Activated B cell treated with CpG ODN at 0.5 μM for 24 hours (primary cell): ENCODE measurements around the gene SPACA5. TPM values are rescaled to one million over a fixed set of nuclear protein-coding genes. Genes with fewer than 3 reads are reported as not detected.
"Not testable (repeated sequence)": the region's sequence is repeated elsewhere in the genome, so short reads cannot be mapped to it uniquely, and the experiment has no call there.

Experiments used
- ATAC-seq: fragments of 200-7000 bp; cut with Tn5 transposase; one replicate; pipeline ENCODE4 v1.10.0; 2021; ENCODE audit warnings: low read depth, mild to moderate bottlenecking, moderate library complexity
- CTCF ChIA-PET: fragments of 350-600 bp; sonication (Branson Sonifier 250); formaldehyde crosslinking; loops from one replicate; lab custom pipeline; 2021; ENCODE audit warnings: antibody characterized with exemption; lab: Charles Lee
- POLR2A ChIA-PET: fragments of 350-600 bp; sonication (Branson Sonifier 250); formaldehyde crosslinking; loops from one replicate; lab custom pipeline; 2021; ENCODE audit warnings: antibody characterized with exemption; lab: Charles Lee
- DNase-seq: peaks from one replicate; pipeline ENCODE4 v3.0.0; 2022
- H3K27ac Mint-ChIP-seq: one replicate; pipeline ENCODE4 v1.8.0; 2020; ENCODE audit warnings: mixed read lengths
- H3K27me3 Mint-ChIP-seq: one replicate; pipeline ENCODE4 v1.8.0; 2021; ENCODE audit warnings: mixed read lengths
- H3K36me3 Mint-ChIP-seq: one replicate; pipeline ENCODE4 v1.8.0; 2021; ENCODE audit warnings: low read depth, mixed read lengths
- H3K4me1 Mint-ChIP-seq: one replicate; pipeline ENCODE4 v1.8.0; 2021; ENCODE audit warnings: mixed read lengths
- H3K4me3 Mint-ChIP-seq: one replicate; pipeline ENCODE4 v1.8.0; 2020; ENCODE audit warnings: mild to moderate bottlenecking, mixed read lengths
- H3K9me3 Mint-ChIP-seq: one replicate; pipeline ENCODE4 v1.8.0; 2020; ENCODE audit warnings: mixed read lengths
- intact Hi-C: fragments of 100-400 bp; cut with micrococcal nuclease; formaldehyde crosslinking; loops from one replicate; pipeline ENCODE4 v1.15.1; 2024
- total RNA-seq: library from RNA; stranded (reverse); gene quantifications from 2 replicates; pipeline ENCODE4 v1.2.3, GENCODE V29; 2022
- TF ChIP-seq, protein P1 (sequence below): fragments of 200-600 bp; IDR thresholded peaks from one replicate; pipeline ENCODE4 v1.8.0; 2022; ENCODE audit warnings: antibody characterized with exemption, mild to moderate bottlenecking

The SPACA5 gene
- total RNA-seq, 1 donor from 2014 or later = not detected

DNA sequence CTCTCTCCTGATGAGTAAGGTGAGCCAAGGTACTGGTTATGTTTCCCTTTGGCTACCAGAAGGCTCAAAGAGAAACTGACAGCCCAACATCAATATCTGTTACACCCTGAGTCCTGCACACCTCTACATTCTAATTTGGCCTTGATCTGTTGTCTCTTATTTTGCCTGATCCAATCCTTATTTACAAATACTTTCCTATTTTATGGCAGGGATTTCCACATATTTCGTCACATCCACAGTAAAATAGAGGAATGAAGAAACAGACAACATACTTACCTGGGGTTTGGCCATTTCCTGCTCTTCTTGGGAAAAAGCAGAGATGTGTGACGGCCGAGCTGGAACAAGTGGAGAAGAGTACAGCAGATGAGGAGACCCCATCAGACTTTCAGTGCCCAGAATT, 4.5 kb upstream of the SPACA5 start:
- H3K27ac Mint-ChIP-seq = peak overlapping the region; percentile 14
- intact Hi-C loops = no loop called here
- H3K4me3 Mint-ChIP-seq = peak overlapping the region; percentile 41
- H3K27me3 Mint-ChIP-seq = no peaks in the 10 kb centered on the region
- H3K4me1 Mint-ChIP-seq = peaks cover 22% of the 10 kb centered on the region
- ATAC-seq (no peak), DNase-seq (no peak)
- TF ChIP-seq, protein P1, sequence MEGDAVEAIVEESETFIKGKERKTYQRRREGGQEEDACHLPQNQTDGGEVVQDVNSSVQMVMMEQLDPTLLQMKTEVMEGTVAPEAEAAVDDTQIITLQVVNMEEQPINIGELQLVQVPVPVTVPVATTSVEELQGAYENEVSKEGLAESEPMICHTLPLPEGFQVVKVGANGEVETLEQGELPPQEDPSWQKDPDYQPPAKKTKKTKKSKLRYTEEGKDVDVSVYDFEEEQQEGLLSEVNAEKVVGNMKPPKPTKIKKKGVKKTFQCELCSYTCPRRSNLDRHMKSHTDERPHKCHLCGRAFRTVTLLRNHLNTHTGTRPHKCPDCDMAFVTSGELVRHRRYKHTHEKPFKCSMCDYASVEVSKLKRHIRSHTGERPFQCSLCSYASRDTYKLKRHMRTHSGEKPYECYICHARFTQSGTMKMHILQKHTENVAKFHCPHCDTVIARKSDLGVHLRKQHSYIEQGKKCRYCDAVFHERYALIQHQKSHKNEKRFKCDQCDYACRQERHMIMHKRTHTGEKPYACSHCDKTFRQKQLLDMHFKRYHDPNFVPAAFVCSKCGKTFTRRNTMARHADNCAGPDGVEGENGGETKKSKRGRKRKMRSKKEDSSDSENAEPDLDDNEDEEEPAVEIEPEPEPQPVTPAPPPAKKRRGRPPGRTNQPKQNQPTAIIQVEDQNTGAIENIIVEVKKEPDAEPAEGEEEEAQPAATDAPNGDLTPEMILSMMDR = no peak
- H3K9me3 Mint-ChIP-seq = no peaks in the 10 kb centered on the region
- POLR2A ChIA-PET = no interaction called here
- CTCF ChIA-PET = no interaction called here
- H3K36me3 Mint-ChIP-seq = peaks cover 31% of the 10 kb centered on the region

DNA sequence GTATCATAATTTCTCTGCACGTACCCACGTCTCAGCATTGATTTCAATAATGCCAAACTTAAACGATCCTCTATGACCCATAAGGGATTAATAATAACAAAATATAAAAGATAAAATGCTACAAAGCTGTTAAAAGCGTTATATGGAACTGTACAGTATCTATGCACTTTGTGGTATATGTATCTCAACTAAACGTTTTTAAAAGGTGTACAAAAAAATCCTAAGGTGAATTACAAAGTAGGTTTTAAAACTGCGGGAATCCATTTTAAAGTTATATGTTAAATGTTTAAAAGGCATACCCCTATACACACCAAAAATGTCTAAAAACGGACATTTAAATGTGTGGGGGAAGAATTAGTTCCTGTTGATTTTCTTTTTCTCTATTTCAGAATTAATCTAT, 3.9 kb upstream of the SPACA5 start:
- H3K4me1 Mint-ChIP-seq = peaks cover 22% of the 10 kb centered on the region
- H3K36me3 Mint-ChIP-seq = peaks cover 29% of the 10 kb centered on the region
- no peak for ATAC-seq
- intact Hi-C loops = no loop called here
- TF ChIP-seq, protein P1 = no peak
- H3K4me3 Mint-ChIP-seq = peak overlapping the region; percentile 46
- CTCF ChIA-PET = no interaction called here
- peak overlapping the region; percentile 98 for H3K27ac Mint-ChIP-seq
- H3K9me3 Mint-ChIP-seq = no peaks in the 10 kb centered on the region
- no peaks in the 10 kb centered on the region for H3K27me3 Mint-ChIP-seq
- POLR2A ChIA-PET = no interaction called here
- no peak for DNase-seq

DNA sequence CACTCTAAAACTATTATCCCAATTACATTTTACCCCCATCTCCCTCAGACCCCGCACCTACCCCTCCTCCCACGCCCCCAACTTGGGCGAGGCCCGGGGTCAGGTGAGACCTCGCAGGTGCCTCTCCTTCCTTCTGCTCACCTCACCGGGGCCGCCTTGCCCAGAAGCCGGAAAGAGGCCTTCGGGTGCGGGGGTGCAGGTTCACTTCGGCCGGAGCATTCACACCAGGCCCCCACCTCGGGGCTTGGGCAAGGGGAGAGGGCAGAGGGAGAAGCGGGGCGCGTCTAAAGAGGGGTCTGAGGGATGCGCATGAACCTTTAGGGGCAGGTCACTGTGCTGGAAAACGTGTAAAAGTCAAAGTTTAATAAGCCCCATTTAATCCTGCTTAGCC, 3.4 kb upstream of the SPACA5 start:
- peak overlapping the region; percentile 98 for H3K27ac Mint-ChIP-seq
- no peaks in the 10 kb centered on the region for H3K27me3 Mint-ChIP-seq
- DNase-seq (peak; percentile 19), ATAC-seq (peak; percentile 34)
- CTCF ChIA-PET = no interaction called here
- peaks cover 22% of the 10 kb centered on the region for H3K4me1 Mint-ChIP-seq
- POLR2A ChIA-PET = no interaction called here
- H3K9me3 Mint-ChIP-seq = no peaks in the 10 kb centered on the region
- H3K36me3 Mint-ChIP-seq = peaks cover 25% of the 10 kb centered on the region
- intact Hi-C loops = no loop called here
- H3K4me3 Mint-ChIP-seq = peak overlapping the region; percentile 96
- TF ChIP-seq, protein P1 = no peak

DNA sequence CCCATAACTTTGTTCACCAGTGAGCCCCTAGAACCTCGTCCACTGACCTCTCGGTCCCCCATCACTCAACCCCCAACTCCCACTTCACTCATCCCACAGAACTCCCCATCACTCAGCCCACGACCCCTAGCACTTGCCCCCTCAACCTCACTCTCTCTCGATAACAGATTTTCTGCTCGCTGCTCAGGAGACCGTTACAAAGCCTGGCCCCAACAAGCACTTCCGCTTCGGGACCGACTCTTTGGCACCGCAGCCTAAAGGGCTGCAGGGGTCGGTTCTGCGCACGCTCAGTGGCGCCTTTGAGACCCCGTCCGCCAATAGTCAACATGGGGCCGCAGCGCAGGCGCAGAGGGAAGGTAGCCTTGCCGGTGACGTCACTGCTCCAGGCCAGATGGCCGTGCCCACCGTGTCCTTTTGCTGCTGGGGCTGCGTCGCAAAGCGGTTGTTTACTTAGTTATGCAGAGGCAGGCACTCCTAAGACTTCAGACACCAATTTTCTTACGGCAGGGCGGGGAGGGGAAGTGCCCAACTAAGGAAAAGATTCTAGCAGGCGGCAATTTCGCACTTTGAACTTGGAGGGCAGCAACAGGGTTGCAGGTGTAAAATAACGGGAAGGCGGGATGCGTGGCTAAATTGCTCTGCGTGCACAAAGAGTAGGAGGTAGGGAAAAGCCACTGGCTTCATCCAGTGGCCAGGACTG, 2.9 kb upstream of the SPACA5 start, which contains the start of gene ZNF182:
Gene ZNF182 (minus strand): TSS at position 232 of the 700 bp plus-strand sequence. CDS start 1,380 bp downstream, outside the sequence.
- Mint-ChIP-seq H3K9me3 (no peaks in the 10 kb centered on the region), H3K27me3 (no peaks in the 10 kb centered on the region), H3K36me3 (peaks cover 25% of the 10 kb centered on the region), H3K27ac (peak within 1 kb of the TSS; percentile 98), H3K4me3 (peak within 1 kb of the TSS; percentile 96), H3K4me1 (peaks cover 22% of the 10 kb centered on the region)
- intact Hi-C loops = no loop called here
- DNase-seq (peak; percentile 82), ATAC-seq (peak; percentile 98)
- CTCF ChIA-PET = no interaction called here
- POLR2A ChIA-PET = no interaction called here
- TF ChIP-seq, protein P1 = no peak

DNA sequence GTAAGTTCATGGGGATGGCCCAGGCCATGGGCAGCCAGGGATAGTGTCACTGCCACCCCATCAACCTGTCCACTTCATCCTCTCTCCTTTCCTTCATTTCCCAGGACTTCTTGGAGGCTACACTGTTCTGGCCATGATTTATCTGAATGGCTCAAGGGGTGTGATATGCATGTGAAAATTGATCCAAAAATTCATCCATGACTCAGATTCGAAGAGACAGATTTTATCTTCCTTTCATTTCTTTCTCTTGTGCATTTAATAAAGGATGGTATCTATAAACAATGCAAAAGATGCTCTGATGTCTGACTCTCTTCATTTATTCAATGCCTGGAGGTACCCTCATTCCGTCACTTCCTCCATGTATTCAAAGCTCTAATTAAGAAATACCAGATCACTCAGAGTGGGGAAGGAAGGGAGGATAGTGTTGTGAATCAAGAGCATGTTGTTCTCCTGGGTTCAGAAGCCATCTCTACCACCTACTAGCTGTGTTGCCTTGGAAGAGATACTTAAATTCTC, 2.7 kb downstream of the SPACA5 start:
- ATAC-seq, DNase-seq, POLR2A ChIA-PET, H3K27ac Mint-ChIP-seq, H3K9me3 Mint-ChIP-seq, H3K4me3 Mint-ChIP-seq, CTCF ChIA-PET, intact Hi-C loops, H3K36me3 Mint-ChIP-seq, H3K4me1 Mint-ChIP-seq, H3K27me3 Mint-ChIP-seq: not testable (repeated sequence)

DNA sequence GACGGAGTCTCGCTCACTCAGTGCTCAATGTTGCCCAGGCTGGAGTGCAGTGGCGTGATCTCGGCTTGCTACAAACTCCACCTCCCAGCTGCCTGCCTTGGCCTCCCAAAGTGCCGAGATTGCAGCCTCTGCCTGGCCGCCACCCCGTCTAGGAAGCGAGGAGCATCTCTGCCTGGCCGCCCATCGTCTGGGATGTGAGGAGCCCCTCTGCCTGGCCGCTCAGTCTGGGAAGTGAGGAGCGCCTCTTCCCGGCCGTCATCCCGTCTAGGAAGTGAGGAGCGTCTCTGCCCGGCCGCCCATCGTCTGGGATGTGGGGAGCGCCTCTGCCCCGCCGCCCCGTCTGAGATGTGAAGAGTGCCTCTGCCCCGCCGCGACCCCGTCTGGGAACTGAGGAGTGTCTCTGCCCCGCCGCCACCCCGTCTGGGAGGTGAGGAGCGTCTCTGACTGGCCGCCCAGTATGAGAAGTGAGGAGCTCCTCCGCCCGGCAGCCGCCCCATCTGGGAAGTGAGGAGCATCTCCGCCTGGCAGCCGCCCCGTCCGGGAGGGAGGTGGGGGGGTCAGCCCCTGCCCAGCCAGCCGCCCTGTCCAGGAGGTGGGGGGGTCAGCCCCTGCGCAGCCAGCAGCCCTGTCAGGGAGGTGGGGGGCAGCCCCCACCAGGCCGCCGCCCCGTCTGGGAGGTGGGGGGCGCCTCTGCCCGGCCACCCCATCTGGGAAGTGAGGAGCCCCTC, 10.0 kb downstream of the SPACA5 start:
- ATAC-seq, DNase-seq, POLR2A ChIA-PET, H3K9me3 Mint-ChIP-seq, intact Hi-C loops, H3K27ac Mint-ChIP-seq, CTCF ChIA-PET, H3K4me3 Mint-ChIP-seq, H3K27me3 Mint-ChIP-seq, H3K4me1 Mint-ChIP-seq, H3K36me3 Mint-ChIP-seq: not testable (repeated sequence)

DNA sequence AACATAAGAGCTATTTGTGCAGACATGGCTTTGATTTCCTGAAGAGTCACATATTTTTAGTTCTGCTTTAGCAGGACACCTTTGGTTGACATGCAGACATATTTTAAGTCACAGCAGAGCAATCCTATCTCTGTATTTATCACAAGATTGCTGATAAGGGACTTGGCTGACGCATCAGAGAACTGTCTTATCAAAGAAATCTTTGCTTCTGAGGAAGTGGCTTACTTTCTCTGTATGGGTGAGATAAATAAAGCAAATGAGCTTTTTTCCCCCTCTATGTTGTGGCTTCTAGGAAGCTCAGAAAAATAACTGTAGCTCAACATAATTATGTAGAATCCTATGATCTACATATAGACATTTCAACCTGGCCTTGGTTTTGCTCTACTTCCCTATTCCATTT, 13.1 kb downstream of the SPACA5 start:
- POLR2A ChIA-PET, H3K4me1 Mint-ChIP-seq, H3K9me3 Mint-ChIP-seq, H3K27ac Mint-ChIP-seq, ATAC-seq, intact Hi-C loops, H3K27me3 Mint-ChIP-seq, H3K4me3 Mint-ChIP-seq, H3K36me3 Mint-ChIP-seq, CTCF ChIA-PET, DNase-seq: not testable (repeated sequence)

DNA sequence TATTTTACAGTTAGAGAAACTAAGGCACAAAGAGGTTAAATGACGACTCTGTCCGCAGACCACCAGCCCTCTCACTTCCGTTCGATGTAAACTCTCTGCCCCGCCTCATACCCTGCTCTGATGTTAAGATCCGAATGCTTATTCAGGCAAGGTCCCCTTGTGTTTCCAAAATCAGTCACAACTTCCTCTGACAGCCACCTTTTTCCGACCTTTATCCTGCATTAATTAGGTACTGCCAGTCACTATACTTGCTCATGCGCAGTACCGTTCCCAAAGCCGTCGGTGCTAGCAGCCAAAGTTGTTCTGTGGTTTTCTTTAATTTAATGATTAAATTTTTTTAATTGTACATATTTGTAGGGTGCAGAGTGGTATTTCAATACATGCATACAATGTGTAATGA, 13.7 kb downstream of the SPACA5 start:
- intact Hi-C loops, H3K36me3 Mint-ChIP-seq, DNase-seq, POLR2A ChIA-PET, H3K27ac Mint-ChIP-seq, H3K9me3 Mint-ChIP-seq, CTCF ChIA-PET, H3K4me3 Mint-ChIP-seq, H3K27me3 Mint-ChIP-seq, ATAC-seq, H3K4me1 Mint-ChIP-seq: not testable (repeated sequence)
